ENCODE results near the gene IGFBP3. TPM values are rescaled to one million over a fixed set of nuclear protein-coding genes. Genes with fewer than 3 reads are reported as not detected.

The IGFBP3 gene
- total and polyA plus RNA-seq, 2 of the 13 experiments (the other 11 are each of a cell fraction or from before 2014, with no cell fraction given) = 57.5 TPM; not detected in 1

DNA sequence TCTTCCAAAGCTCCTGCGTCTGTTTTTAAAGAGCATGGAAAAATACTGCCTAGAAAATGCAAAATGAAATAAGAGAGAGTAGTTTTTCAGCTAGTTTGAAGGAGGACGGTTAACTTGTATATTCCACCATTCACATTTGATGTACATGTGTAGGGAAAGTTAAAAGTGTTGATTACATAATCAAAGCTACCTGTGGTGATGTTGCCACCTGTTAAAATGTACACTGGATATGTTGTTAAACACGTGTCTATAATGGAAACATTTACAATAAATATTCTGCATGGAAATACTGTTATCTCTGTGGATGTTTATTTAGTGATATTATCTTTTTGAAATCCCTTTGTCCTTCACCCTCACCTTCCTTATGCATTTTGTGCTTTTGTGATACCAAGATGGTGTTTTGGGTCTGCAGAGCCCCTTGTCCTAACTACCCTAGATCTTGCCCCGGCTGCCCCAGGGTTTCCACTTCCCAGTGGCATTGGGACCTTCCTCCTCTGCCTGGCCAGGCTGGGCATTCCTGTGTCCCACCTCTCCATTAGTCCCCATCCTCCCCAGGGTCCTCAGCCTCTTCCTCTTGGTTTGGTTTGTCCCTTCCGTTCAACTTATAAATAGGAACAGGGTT lies 27.6 kb downstream of the IGFBP3 start (continued):
- TF ChIP-seq, protein P1, sequence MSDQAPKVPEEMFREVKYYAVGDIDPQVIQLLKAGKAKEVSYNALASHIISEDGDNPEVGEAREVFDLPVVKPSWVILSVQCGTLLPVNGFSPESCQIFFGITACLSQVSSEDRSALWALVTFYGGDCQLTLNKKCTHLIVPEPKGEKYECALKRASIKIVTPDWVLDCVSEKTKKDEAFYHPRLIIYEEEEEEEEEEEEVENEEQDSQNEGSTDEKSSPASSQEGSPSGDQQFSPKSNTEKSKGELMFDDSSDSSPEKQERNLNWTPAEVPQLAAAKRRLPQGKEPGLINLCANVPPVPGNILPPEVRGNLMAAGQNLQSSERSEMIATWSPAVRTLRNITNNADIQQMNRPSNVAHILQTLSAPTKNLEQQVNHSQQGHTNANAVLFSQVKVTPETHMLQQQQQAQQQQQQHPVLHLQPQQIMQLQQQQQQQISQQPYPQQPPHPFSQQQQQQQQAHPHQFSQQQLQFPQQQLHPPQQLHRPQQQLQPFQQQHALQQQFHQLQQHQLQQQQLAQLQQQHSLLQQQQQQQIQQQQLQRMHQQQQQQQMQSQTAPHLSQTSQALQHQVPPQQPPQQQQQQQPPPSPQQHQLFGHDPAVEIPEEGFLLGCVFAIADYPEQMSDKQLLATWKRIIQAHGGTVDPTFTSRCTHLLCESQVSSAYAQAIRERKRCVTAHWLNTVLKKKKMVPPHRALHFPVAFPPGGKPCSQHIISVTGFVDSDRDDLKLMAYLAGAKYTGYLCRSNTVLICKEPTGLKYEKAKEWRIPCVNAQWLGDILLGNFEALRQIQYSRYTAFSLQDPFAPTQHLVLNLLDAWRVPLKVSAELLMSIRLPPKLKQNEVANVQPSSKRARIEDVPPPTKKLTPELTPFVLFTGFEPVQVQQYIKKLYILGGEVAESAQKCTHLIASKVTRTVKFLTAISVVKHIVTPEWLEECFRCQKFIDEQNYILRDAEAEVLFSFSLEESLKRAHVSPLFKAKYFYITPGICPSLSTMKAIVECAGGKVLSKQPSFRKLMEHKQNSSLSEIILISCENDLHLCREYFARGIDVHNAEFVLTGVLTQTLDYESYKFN (CRISPR knock-in tag; conservative IDR thresholded peaks at IDR 0.05) = no peak; the same call in 1 of the 2 replicates
- TF ChIP-seq TP53 (CRISPR knock-in tag; conservative IDR thresholded peaks at IDR 0.05) (no peak), ZNF44 (CRISPR knock-in tag; IDR thresholded peaks at IDR 0.05) (no peak), ZNF7 (CRISPR knock-in tag; IDR thresholded peaks at IDR 0.05) (no peak), RCOR2 (CRISPR knock-in tag; IDR thresholded peaks at IDR 0.05) (no peak), ZFP41 (CRISPR knock-in tag; IDR thresholded peaks at IDR 0.05; ENCODE audit: borderline replicate concordance) (no peak), CENPX (CRISPR knock-in tag; IDR thresholded peaks at IDR 0.05) (no peak), ZNF577 (CRISPR knock-in tag; IDR thresholded peaks at IDR 0.05; ENCODE audit: borderline replicate concordance, low read depth) (no peak), MAFK (conservative IDR thresholded peaks at IDR 0.05 in 1 of 2, IDR thresholded peaks at IDR 0.05 in 1 of 2; ENCODE audit: low read length in 2 of 2) (no peak), HOXA9 (CRISPR knock-in tag; IDR thresholded peaks at IDR 0.05; ENCODE audit: borderline replicate concordance) (no peak), ZNF570 (CRISPR knock-in tag; IDR thresholded peaks at IDR 0.05; ENCODE audit: borderline replicate concordance) (no peak), RXRB (CRISPR knock-in tag; IDR thresholded peaks at IDR 0.05; ENCODE audit: borderline replicate concordance) (peak; percentile 50; the same call in 1 of the 2 replicates), HOXA7 (CRISPR knock-in tag; IDR thresholded peaks at IDR 0.05) (no peak), FOXK1 (CRISPR knock-in tag; IDR thresholded peaks at IDR 0.05; ENCODE audit: borderline replicate concordance, low read depth) (peak; percentile 41; the same call in 1 of the 2 replicates)
- TF ChIP-seq, protein P2, sequence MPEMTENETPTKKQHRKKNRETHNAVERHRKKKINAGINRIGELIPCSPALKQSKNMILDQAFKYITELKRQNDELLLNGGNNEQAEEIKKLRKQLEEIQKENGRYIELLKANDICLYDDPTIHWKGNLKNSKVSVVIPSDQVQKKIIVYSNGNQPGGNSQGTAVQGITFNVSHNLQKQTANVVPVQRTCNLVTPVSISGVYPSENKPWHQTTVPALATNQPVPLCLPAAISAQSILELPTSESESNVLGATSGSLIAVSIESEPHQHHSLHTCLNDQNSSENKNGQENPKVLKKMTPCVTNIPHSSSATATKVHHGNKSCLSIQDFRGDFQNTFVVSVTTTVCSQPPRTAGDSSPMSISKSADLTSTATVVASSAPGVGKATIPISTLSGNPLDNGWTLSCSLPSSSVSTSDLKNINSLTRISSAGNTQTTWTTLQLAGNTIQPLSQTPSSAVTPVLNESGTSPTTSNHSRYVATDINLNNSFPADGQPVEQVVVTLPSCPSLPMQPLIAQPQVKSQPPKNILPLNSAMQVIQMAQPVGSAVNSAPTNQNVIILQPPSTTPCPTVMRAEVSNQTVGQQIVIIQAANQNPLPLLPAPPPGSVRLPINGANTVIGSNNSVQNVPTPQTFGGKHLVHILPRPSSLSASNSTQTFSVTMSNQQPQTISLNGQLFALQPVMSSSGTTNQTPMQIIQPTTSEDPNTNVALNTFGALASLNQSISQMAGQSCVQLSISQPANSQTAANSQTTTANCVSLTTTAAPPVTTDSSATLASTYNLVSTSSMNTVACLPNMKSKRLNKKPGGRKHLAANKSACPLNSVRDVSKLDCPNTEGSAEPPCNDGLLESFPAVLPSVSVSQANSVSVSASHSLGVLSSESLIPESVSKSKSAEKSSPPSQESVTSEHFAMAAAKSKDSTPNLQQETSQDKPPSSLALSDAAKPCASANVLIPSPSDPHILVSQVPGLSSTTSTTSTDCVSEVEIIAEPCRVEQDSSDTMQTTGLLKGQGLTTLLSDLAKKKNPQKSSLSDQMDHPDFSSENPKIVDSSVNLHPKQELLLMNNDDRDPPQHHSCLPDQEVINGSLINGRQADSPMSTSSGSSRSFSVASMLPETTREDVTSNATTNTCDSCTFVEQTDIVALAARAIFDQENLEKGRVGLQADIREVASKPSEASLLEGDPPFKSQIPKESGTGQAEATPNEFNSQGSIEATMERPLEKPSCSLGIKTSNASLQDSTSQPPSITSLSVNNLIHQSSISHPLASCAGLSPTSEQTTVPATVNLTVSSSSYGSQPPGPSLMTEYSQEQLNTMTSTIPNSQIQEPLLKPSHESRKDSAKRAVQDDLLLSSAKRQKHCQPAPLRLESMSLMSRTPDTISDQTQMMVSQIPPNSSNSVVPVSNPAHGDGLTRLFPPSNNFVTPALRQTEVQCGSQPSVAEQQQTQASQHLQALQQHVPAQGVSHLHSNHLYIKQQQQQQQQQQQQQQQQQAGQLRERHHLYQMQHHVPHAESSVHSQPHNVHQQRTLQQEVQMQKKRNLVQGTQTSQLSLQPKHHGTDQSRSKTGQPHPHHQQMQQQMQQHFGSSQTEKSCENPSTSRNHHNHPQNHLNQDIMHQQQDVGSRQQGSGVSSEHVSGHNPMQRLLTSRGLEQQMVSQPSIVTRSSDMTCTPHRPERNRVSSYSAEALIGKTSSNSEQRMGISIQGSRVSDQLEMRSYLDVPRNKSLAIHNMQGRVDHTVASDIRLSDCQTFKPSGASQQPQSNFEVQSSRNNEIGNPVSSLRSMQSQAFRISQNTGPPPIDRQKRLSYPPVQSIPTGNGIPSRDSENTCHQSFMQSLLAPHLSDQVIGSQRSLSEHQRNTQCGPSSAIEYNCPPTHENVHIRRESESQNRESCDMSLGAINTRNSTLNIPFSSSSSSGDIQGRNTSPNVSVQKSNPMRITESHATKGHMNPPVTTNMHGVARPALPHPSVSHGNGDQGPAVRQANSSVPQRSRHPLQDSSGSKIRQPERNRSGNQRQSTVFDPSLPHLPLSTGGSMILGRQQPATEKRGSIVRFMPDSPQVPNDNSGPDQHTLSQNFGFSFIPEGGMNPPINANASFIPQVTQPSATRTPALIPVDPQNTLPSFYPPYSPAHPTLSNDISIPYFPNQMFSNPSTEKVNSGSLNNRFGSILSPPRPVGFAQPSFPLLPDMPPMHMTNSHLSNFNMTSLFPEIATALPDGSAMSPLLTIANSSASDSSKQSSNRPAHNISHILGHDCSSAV (CRISPR knock-in tag; IDR thresholded peaks at IDR 0.05; ENCODE audit: borderline replicate concordance) = no peak

All from HepG2 (cell line).